ENCODE measurements around the gene SEC16B. TPM values are rescaled to one million over a fixed set of nuclear protein-coding genes. Genes with fewer than 3 reads are reported as not detected.

The SEC16B gene
- total and polyA plus RNA-seq, 11 donors, result 1.1 to 3.8 (median 2.3) TPM

GRCh38 chr1:177937174-177937770 lies 32.6 kb downstream of the SEC16B start:
- H3K9me3 ChIP-seq, result no peaks in the 10 kb centered on the region
- no peak for ATAC-seq
- H3K4me3 ChIP-seq, result no peak overlapping the region
- no peak for TF ChIP-seq CTCF (IDR thresholded peaks at IDR 0.05)
- TF ChIP-seq POLR2A (IDR thresholded peaks at IDR 0.05), result no peak
- WGBS, 4 donors, result 85 to 92% (median 87%) methylated on average over 9 of the region's 9 CpGs
- no peak overlapping the region for H3K27ac ChIP-seq
- H3K4me1 ChIP-seq, result peaks cover 0 to 16% (median 0%) of the 10 kb centered on the region in 12 donors
- H3K36me3 ChIP-seq, result peaks cover 0 to 93% (median 32%) of the 10 kb centered on the region in 9 donors
- intact Hi-C loops (cut with DNase I), result no loop called here
- H3K27me3 ChIP-seq, result no peaks in the 10 kb centered on the region
- no peak for DNase-seq

GRCh38 chr1:177935638-177936415 lies 34.0 kb downstream of the SEC16B start:
- peaks cover 0 to 94% (median 42%) of the 10 kb centered on the region in 9 donors for H3K36me3 ChIP-seq
- intact Hi-C loops (cut with DNase I), result no loop called here

GRCh38 chr1:177934927-177935326 lies 34.9 kb downstream of the SEC16B start:
- Histone ChIP-seq H3K36me3 (peaks cover 0 to 94% (median 45%) of the 10 kb centered on the region in 9 donors), H3K4me1 (peaks cover 0 to 13% (median 0%) of the 10 kb centered on the region in 12 donors), H3K27me3 (no peaks in the 10 kb centered on the region), H3K27ac (peak overlapping the region in 3 of 12 donors; percentile 16 to 55 (median 50)), H3K4me3 (no peak overlapping the region), H3K9me3 (no peaks in the 10 kb centered on the region)
- TF ChIP-seq POLR2A (IDR thresholded peaks at IDR 0.05) (no peak), CTCF (IDR thresholded peaks at IDR 0.05) (no peak)
- DNase-seq (peak; percentile 28 to 75 (median 51)), ATAC-seq (peak; percentile 81 to 95 (median 92))
- intact Hi-C loops (cut with DNase I), result no loop called here
- 45 to 68% (median 55%) methylated on average over 3 of the region's 3 CpGs for WGBS, 4 donors

More at GRCh38 chr1:177935638-177936415, 34.0 kb downstream of the SEC16B start:
- TF ChIP-seq CTCF (IDR thresholded peaks at IDR 0.05) (no peak), POLR2A (IDR thresholded peaks at IDR 0.05) (no peak)
- H3K27ac ChIP-seq, result peak overlapping the region in 2 of 12 donors; percentile 5 to 25
- H3K27me3 ChIP-seq, result no peaks in the 10 kb centered on the region
- H3K4me1 ChIP-seq, result peaks cover 0 to 13% (median 0%) of the 10 kb centered on the region in 12 donors
- WGBS, 4 donors, result 88 to 93% (median 92%) methylated on average over 8 of the region's 8 CpGs
- H3K4me3 ChIP-seq, result no peak overlapping the region
- peak in 1 of 4 donors; percentile 20 for ATAC-seq
- DNase-seq, result no peak
- no peaks in the 10 kb centered on the region for H3K9me3 ChIP-seq

- DNase-seq, result no peak
- Histone ChIP-seq H3K9me3 (no peaks in the 10 kb centered on the region), H3K36me3 (peaks cover 0 to 94% (median 47%) of the 10 kb centered on the region in 9 donors), H3K4me3 (no peak overlapping the region), H3K4me1 (peaks cover 0 to 13% (median 0%) of the 10 kb centered on the region in 12 donors), H3K27ac (peak overlapping the region in 3 of 12 donors; percentile 16 to 55 (median 50)), H3K27me3 (no peaks in the 10 kb centered on the region)
- no peak for ATAC-seq
- no peak for TF ChIP-seq POLR2A (IDR thresholded peaks at IDR 0.05)
- no peak for TF ChIP-seq CTCF (IDR thresholded peaks at IDR 0.05)
- intact Hi-C loops (cut with DNase I), result no loop called here
- 93 to 98% (median 94%) methylated on average over 3 of the region's 3 CpGs for WGBS, 4 donors
Measured at GRCh38 chr1:177934461-177934860, 35.4 kb downstream of the SEC16B start.
